Esophagus squamous epithelium (tissue), 5 donors: ENCODE data around the gene CABLES1. TPM values are rescaled to one million over a fixed set of nuclear protein-coding genes. Genes with fewer than 3 reads are reported as not detected.

ENCODE experiments used
- DNase-seq: peaks from one replicate; lab custom pipeline; 2025; lab: John Stamatoyannopoulos, UW
- H3K27ac ChIP-seq, 4 donors: fragments of 200-600 bp; sonication (generic); one replicate each; pipeline ENCODE4 v1.5.1; 2016 to 2019; ENCODE audit warnings: mild to moderate bottlenecking in 1 of 4
- H3K27me3 ChIP-seq, 4 donors: fragments of 200-600 bp; sonication (generic); 1 replicate in 3 of 4; 2 replicates in 1 of 4; pipeline versions ENCODE4 v1.5.1 to v1.6.0; 2017 to 2021; ENCODE audit warnings: antibody characterized with exemption in 1 of 4
- H3K36me3 ChIP-seq, 3 donors: fragments of 200-600 bp; sonication (generic); one replicate each; pipeline ENCODE4 v1.5.1; 2016 to 2019
- H3K4me1 ChIP-seq, 3 donors: fragments of 200-600 bp; sonication (generic); one replicate each; pipeline ENCODE4 v1.5.1; 2017 to 2019
- H3K4me3 ChIP-seq, 4 donors: fragments of 200-600 bp; sonication (generic); 1 replicate in 3 of 4; 2 replicates in 1 of 4; pipeline ENCODE4 v1.5.1; 2016 to 2019; ENCODE audit warnings: mild to moderate bottlenecking in 2 of 4, moderate library complexity in 1 of 4
- H3K9me3 ChIP-seq, 3 donors: fragments of 200-600 bp; sonication (generic); one replicate each; pipeline ENCODE4 v1.5.1; 2016 to 2019
- CTCF ChIP-seq, 6 experiments: fragments of 450-650 bp in 4 of 6; fragments of 200-600 bp in 2 of 6; sonication (generic) in 2 of 6; IDR thresholded peaks; one replicate each; pipeline ENCODE4 v1.5.1; 2016 to 2019; ENCODE audit warnings: antibody characterized with exemption in 6 of 6, mild to moderate bottlenecking in 4 of 6, moderate library complexity in 4 of 6
- POLR2A ChIP-seq, 4 donors: fragments of 450-650 bp; IDR thresholded peaks; one replicate each; pipeline ENCODE4 v1.6.1; 2017; ENCODE audit warnings: antibody characterized with exemption in 4 of 4, mild to moderate bottlenecking in 4 of 4, moderate library complexity in 3 of 4
- WGBS, 2 donors: methylation state at CpG; one replicate each; pipeline ENCODE4 v1.1.5; 2018; 5-methylcytosine and 5-hydroxymethylcytosine counted together
- intact Hi-C: fragments of 100-400 bp; cut with DNase I; formaldehyde crosslinking; loops from one replicate; pipeline ENCODE4 v1.15.0; 2022
- total RNA-seq, 4 donors: library from RNA; depleted of rRNA; stranded (reverse); fragments of >200 nt; gene quantifications; one replicate each; pipeline ENCODE4 v1.1.0, GENCODE V29; 2016
- donor health status: DM: yes; HTN: yes; CAD: no.

CABLES1 gene
- total RNA-seq, 4 donors from 2014 or later: 4.4 to 9.9 (median 8.5) TPM

- intact Hi-C loops: no loop called here
- H3K4me3 ChIP-seq: no peak overlapping the region
- 89 to 94% methylated on average over 11 of the region's 11 CpGs for WGBS, 2 donors
- TF ChIP-seq CTCF (IDR thresholded peaks at IDR 0.05) (no peak), POLR2A (IDR thresholded peaks at IDR 0.05) (no peak)
- H3K4me1 ChIP-seq: peaks cover 16 to 26% (median 22%) of the 10 kb centered on the region in 3 donors
- no peak overlapping the region for H3K27ac ChIP-seq
- no peaks in the 10 kb centered on the region for H3K36me3 ChIP-seq
- H3K9me3 ChIP-seq: no peaks in the 10 kb centered on the region
- H3K27me3 ChIP-seq: no peaks in the 10 kb centered on the region
- DNase-seq: no peak
These were observed 11.7 kb downstream of the CABLES1 start for GRCh38 chr18:23146861-23147469.

GRCh38 chr18:23148382-23148781, 13.1 kb downstream of the CABLES1 start:
- Histone ChIP-seq H3K9me3 (no peaks in the 10 kb centered on the region), H3K4me3 (no peak overlapping the region), H3K27ac (no peak overlapping the region), H3K27me3 (no peaks in the 10 kb centered on the region), H3K4me1 (peaks cover 5 to 13% (median 8%) of the 10 kb centered on the region in 3 donors), H3K36me3 (no peaks in the 10 kb centered on the region)
- intact Hi-C loops: no loop called here
- DNase-seq: no peak
- TF ChIP-seq CTCF (IDR thresholded peaks at IDR 0.05) (no peak), POLR2A (IDR thresholded peaks at IDR 0.05) (no peak)
- WGBS, 2 donors: 89 to 100% methylated on average over 1 to 5 of the region's 5 CpGs

- intact Hi-C loops: no loop called here
- Histone ChIP-seq H3K27ac (no peak overlapping the region), H3K4me1 (peaks cover 0 to 8% (median 0%) of the 10 kb centered on the region in 3 donors), H3K27me3 (no peaks in the 10 kb centered on the region), H3K36me3 (no peaks in the 10 kb centered on the region), H3K4me3 (no peak overlapping the region), H3K9me3 (no peaks in the 10 kb centered on the region)
- 88 to 89% methylated on average over 10 of the region's 10 CpGs for WGBS, 2 donors
- TF ChIP-seq POLR2A (IDR thresholded peaks at IDR 0.05) (no peak), CTCF (IDR thresholded peaks at IDR 0.05) (no peak)
- DNase-seq: no peak
These were observed 14.3 kb downstream of the CABLES1 start for GRCh38 chr18:23149570-23149969.

GRCh38 chr18:23151414-23152099, 16.3 kb downstream of the CABLES1 start:
- Histone ChIP-seq H3K27ac (no peak overlapping the region), H3K4me3 (no peak overlapping the region), H3K27me3 (no peaks in the 10 kb centered on the region), H3K36me3 (no peaks in the 10 kb centered on the region), H3K9me3 (no peaks in the 10 kb centered on the region), H3K4me1 (peaks cover 0 to 24% (median 0%) of the 10 kb centered on the region in 3 donors)
- no peak for DNase-seq
- WGBS, 2 donors: 87 to 91% methylated on average over 10 to 11 of the region's 11 CpGs
- intact Hi-C loops: no loop called here
- TF ChIP-seq POLR2A (IDR thresholded peaks at IDR 0.05): no peak
- TF ChIP-seq CTCF (IDR thresholded peaks at IDR 0.05): no peak

- Histone ChIP-seq H3K9me3 (no peaks in the 10 kb centered on the region), H3K4me3 (no peak overlapping the region), H3K4me1 (peaks cover 0 to 34% (median 0%) of the 10 kb centered on the region in 3 donors), H3K36me3 (no peaks in the 10 kb centered on the region), H3K27me3 (no peaks in the 10 kb centered on the region), H3K27ac (no peak overlapping the region)
- intact Hi-C loops: no loop called here
- DNase-seq: no peak
- TF ChIP-seq POLR2A (IDR thresholded peaks at IDR 0.05): no peak
- TF ChIP-seq CTCF (IDR thresholded peaks at IDR 0.05): no peak
- 74 to 93% methylated on average over 6 of the region's 6 CpGs for WGBS, 2 donors
These were observed 18.7 kb downstream of the CABLES1 start for GRCh38 chr18:23154030-23154429.
